ENCODE data around the gene SP110.
"Not testable (repeated sequence)": the region's sequence is repeated elsewhere in the genome, so short reads cannot be mapped to it uniquely, and the experiment has no call there.

DNA sequence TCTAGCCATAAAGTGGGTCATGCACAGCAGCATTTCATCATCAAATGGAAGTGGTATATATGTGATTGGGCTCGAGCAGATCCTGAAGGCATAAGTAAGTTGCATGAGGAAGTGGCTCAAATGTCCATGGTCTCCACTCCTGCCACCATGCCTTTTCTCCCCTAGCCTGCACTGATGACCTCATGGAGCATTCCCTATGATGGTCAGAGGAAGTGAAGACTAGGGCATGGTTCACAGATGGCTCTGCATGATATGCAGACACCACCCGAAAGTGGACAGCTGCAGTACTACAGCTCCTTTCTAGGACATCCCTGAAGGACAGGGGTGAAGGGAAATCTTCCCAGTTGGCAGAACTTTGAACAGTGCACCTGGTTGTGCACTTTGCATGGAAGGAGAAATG lies 99.4 kb downstream of the SP110 start:
- TF ChIP-seq, protein P1, sequence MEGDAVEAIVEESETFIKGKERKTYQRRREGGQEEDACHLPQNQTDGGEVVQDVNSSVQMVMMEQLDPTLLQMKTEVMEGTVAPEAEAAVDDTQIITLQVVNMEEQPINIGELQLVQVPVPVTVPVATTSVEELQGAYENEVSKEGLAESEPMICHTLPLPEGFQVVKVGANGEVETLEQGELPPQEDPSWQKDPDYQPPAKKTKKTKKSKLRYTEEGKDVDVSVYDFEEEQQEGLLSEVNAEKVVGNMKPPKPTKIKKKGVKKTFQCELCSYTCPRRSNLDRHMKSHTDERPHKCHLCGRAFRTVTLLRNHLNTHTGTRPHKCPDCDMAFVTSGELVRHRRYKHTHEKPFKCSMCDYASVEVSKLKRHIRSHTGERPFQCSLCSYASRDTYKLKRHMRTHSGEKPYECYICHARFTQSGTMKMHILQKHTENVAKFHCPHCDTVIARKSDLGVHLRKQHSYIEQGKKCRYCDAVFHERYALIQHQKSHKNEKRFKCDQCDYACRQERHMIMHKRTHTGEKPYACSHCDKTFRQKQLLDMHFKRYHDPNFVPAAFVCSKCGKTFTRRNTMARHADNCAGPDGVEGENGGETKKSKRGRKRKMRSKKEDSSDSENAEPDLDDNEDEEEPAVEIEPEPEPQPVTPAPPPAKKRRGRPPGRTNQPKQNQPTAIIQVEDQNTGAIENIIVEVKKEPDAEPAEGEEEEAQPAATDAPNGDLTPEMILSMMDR (IDR thresholded peaks at IDR 0.05; ENCODE audit: low read depth, low read length), result not testable (repeated sequence)
- not testable (repeated sequence) for TF ChIP-seq EZH2phosphoT487 (IDR thresholded peaks at IDR 0.05; ENCODE audit: low read depth)
